ENCODE results near the gene GPR137B. TPM values are rescaled to one million over a fixed set of nuclear protein-coding genes. Genes with fewer than 3 reads are reported as not detected.

GPR137B gene
- total and polyA plus RNA-seq, 2 of the 13 experiments (the other 11 are each of a cell fraction or from before 2014, with no cell fraction given) = 0.31 to 0.41 TPM

- H3K27me3 ChIP-seq (ENCODE audit: control insufficient read depth in 1 of 2, insufficient read depth in 2 of 2, low read length in 2 of 2) = peaks cover 0 to 10% of the 10 kb centered on the region in 2 experiments; a peak in 1 of 5 replicates
- H3K36me3 ChIP-seq (replicated peaks in 1 of 2; ENCODE audit: control insufficient read depth in 1 of 2, insufficient read depth in 2 of 2, low read length in 2 of 2) = no peaks in the 10 kb centered on the region
- H3K4me1 ChIP-seq (ENCODE audit: insufficient read depth, low read length) = 0 out of 2 replicates have a peak, but pooled peaks cover 5% of the 10 kb centered on the region
- intact Hi-C loops (cut with micrococcal nuclease; ENCODE audit: unreplicated experiment) = no loop called here
- ATAC-seq (no peak), FAIRE-seq (no peak), DNase-seq (ENCODE audit: low spot score) (no peak)
- no peak overlapping the region for H3K4me2 ChIP-seq (ENCODE audit: low read depth, low read length)
- H2AFZ ChIP-seq (ENCODE audit: low read length) = no peak overlapping the region
- BruUV-seq (replicated peaks) = no TSS peak
- no peaks in the 10 kb centered on the region for H3K9me3 ChIP-seq (ENCODE audit: low read length)
- H3K9ac ChIP-seq (ENCODE audit: insufficient read depth, low read depth, low read length) = no peak overlapping the region
- in situ Hi-C loops (cut with HindIII; ENCODE audit: extremely low pct_ligation_motif_present, low pct_unique_long_range_greater_than_20kb) = loop anchor here (25.0 kb wide), 3 partner anchors 999 to 1449 kb away; no protein-coding TSS in a partner anchor
- WGBS (ENCODE audit: low lambda C conversion rate) = 48% methylated on average over 12 of the region's 15 CpGs
- TF ChIP-seq GTF2F1 (IDR thresholded peaks at IDR 0.05; ENCODE audit: low read length) (no peak), FOXK1 (CRISPR knock-in tag; IDR thresholded peaks at IDR 0.05; ENCODE audit: borderline replicate concordance, low read depth) (no peak), MNT (IDR thresholded peaks at IDR 0.05) (peak; percentile 56)
- no peaks in the 10 kb centered on the region for H3K79me2 ChIP-seq (ENCODE audit: insufficient read depth, low read length)
- H3K27ac ChIP-seq (ENCODE audit: extremely low read length, insufficient read depth, low read length) = no peak overlapping the region
- ChIA-PET POLR2A (interaction anchor here (0.6 kb wide), 1 partner anchor 595 kb away, joined by 3 read pairs; no protein-coding TSS in a partner anchor), CTCF (ENCODE audit: low intra/inter-chr PET ratio, low total read pairs) (no interaction called here)
- no peaks in the 10 kb centered on the region for H4K20me1 ChIP-seq (ENCODE audit: insufficient read depth, low read length)
- no peak overlapping the region for H3K4me3 ChIP-seq (replicated peaks in 1 of 3; ENCODE audit: insufficient read depth in 1 of 3, low read depth in 2 of 3, low read length in 3 of 3)
These were observed 28.9 kb upstream of the GPR137B start for GRCh38 chr1:236113324-236114032.

GRCh38 chr1:236114076-236114747 lies 28.1 kb upstream of the GPR137B start:
- WGBS (ENCODE audit: low lambda C conversion rate) = 76% methylated on average over 5 of the region's 5 CpGs
- Histone ChIP-seq H3K27ac (ENCODE audit: extremely low read length, insufficient read depth, low read length) (no peak overlapping the region), H4K20me1 (ENCODE audit: insufficient read depth, low read length) (no peaks in the 10 kb centered on the region), H3K4me1 (ENCODE audit: insufficient read depth, low read length) (0 out of 2 replicates have a peak, but pooled peaks cover 1% of the 10 kb centered on the region), H3K36me3 (replicated peaks in 1 of 2; ENCODE audit: control insufficient read depth in 1 of 2, insufficient read depth in 2 of 2, low read length in 2 of 2) (no peaks in the 10 kb centered on the region), H2AFZ (ENCODE audit: low read length) (no peak overlapping the region), H3K4me3 (replicated peaks in 1 of 3; ENCODE audit: insufficient read depth in 1 of 3, low read depth in 2 of 3, low read length in 3 of 3) (no peak overlapping the region), H3K79me2 (ENCODE audit: insufficient read depth, low read length) (no peaks in the 10 kb centered on the region), H3K27me3 (ENCODE audit: control insufficient read depth in 1 of 2, insufficient read depth in 2 of 2, low read length in 2 of 2) (peaks cover 0 to 11% of the 10 kb centered on the region in 2 experiments; a peak in 1 of 5 replicates), H3K9me3 (ENCODE audit: low read length) (no peaks in the 10 kb centered on the region), H3K4me2 (ENCODE audit: low read depth, low read length) (no peak overlapping the region), H3K9ac (ENCODE audit: insufficient read depth, low read depth, low read length) (no peak overlapping the region)
- FAIRE-seq (no peak), DNase-seq (ENCODE audit: low spot score) (no peak), ATAC-seq (no peak)
- TF ChIP-seq TRIM24 (CRISPR knock-in tag; IDR thresholded peaks at IDR 0.05) (no peak), CREB3 (CRISPR knock-in tag; IDR thresholded peaks at IDR 0.05) (no peak), TOPORS (CRISPR knock-in tag; IDR thresholded peaks at IDR 0.05) (no peak), JUNB (CRISPR knock-in tag; IDR thresholded peaks at IDR 0.05; ENCODE audit: borderline replicate concordance) (no peak), TBX3 (IDR thresholded peaks at IDR 0.05; ENCODE audit: borderline replicate concordance) (no peak), PREB (CRISPR knock-in tag; IDR thresholded peaks at IDR 0.05) (no peak), FLYWCH1 (CRISPR knock-in tag; IDR thresholded peaks at IDR 0.05) (no peak), ZNF256 (CRISPR knock-in tag; conservative IDR thresholded peaks at IDR 0.05) (no peak)
- no TSS peak for BruUV-seq (replicated peaks)
- ChIA-PET POLR2A (no interaction called here), CTCF (ENCODE audit: low intra/inter-chr PET ratio, low total read pairs) (no interaction called here)
- intact Hi-C loops (cut with micrococcal nuclease; ENCODE audit: unreplicated experiment) = no loop called here
- in situ Hi-C loops (cut with HindIII; ENCODE audit: extremely low pct_ligation_motif_present, low pct_unique_long_range_greater_than_20kb) = loop anchor here (25.0 kb wide), 3 partner anchors 998 to 1448 kb away; no protein-coding TSS in a partner anchor

Data from HepG2 (cell line).